Breast epithelium (tissue), 4 donors: ENCODE results near the gene PCP2. TPM values are rescaled to one million over a fixed set of nuclear protein-coding genes. Genes with fewer than 3 reads are reported as not detected.

Experiments used
- DNase-seq, 2 donors: peaks; one replicate each; pipeline ENCODE4 v3.0.0-alpha.2; 2019; ENCODE audit warnings: low spot score in 2 of 2
- H3K27ac ChIP-seq, 2 donors: fragments of 200-600 bp; sonication (generic) in 1 of 2; one replicate each; pipeline ENCODE4 v1.5.1; 2016 to 2019; ENCODE audit warnings: mild to moderate bottlenecking in 1 of 2
- H3K27me3 ChIP-seq, 2 donors: fragments of 200-600 bp; sonication (generic) in 1 of 2; one replicate each; pipeline versions ENCODE4 v1.5.1 to v1.6.0; 2017 to 2019; ENCODE audit warnings: control low read depth in 1 of 2, mild to moderate bottlenecking in 1 of 2
- H3K36me3 ChIP-seq: fragments of 200-600 bp; one replicate; pipeline ENCODE4 v1.5.1; 2019
- H3K4me1 ChIP-seq, 2 donors: fragments of 200-600 bp; sonication (generic); one replicate each; pipeline ENCODE4 v1.5.1; 2016 to 2019; ENCODE audit warnings: control low read depth in 1 of 2
- H3K4me3 ChIP-seq, 3 donors: fragments of 200-600 bp; sonication (generic); 1 replicate in 2 of 3; 2 replicates in 1 of 3; pipeline ENCODE4 v1.5.1; 2016 to 2019; ENCODE audit warnings: mild to moderate bottlenecking in 3 of 3, moderate library complexity in 2 of 3
- H3K9me3 ChIP-seq, 2 donors: fragments of 200-600 bp; sonication (generic) in 1 of 2; one replicate each; pipeline ENCODE4 v1.5.1; 2016 to 2019; ENCODE audit warnings: control low read depth in 1 of 2
- CTCF ChIP-seq, 3 donors: fragments of 450-650 bp; IDR thresholded peaks; one replicate each; pipeline ENCODE4 v1.5.1; 2016 to 2017; ENCODE audit warnings: antibody characterized with exemption in 3 of 3, mild to moderate bottlenecking in 3 of 3, moderate library complexity in 3 of 3
- POLR2A ChIP-seq: fragments of 450-650 bp; IDR thresholded peaks from one replicate; pipeline ENCODE4 v1.6.1; 2016; ENCODE audit warnings: antibody characterized with exemption, mild to moderate bottlenecking, moderate library complexity
- POLR2AphosphoS5 ChIP-seq, 3 donors: sonication (generic); formaldehyde crosslinking; IDR thresholded peaks; one replicate each; pipeline ENCODE4 v1.6.1; 2017; ENCODE audit warnings: antibody characterized with exemption in 3 of 3
- intact Hi-C: fragments of 100-400 bp; cut with DNase I; formaldehyde crosslinking; loops from one replicate; pipeline ENCODE4 v1.15.1; 2023; ENCODE audit warnings: low total_unique reads
- total RNA-seq, 3 donors: library from RNA; depleted of rRNA; stranded (reverse); fragments of >200 nt; gene quantifications; one replicate each; pipeline ENCODE4 v1.1.0, GENCODE V29; 2016

PCP2 gene
- total RNA-seq, 3 donors from 2014 or later: 4.9 to 6.7 TPM; not detected in 1

GRCh38 chr19:7674010-7675005 lies 40.8 kb upstream of the PCP2 start:
- H3K9me3 ChIP-seq: no peaks in the 10 kb centered on the region
- H3K4me3 ChIP-seq: no peak overlapping the region
- no peak overlapping the region for H3K27ac ChIP-seq
- intact Hi-C loops: loop anchor here (10.0 kb wide), 1 partner anchor 110 kb away; no protein-coding TSS in a partner anchor
- DNase-seq: no peak
- H3K4me1 ChIP-seq: no peaks in the 10 kb centered on the region
- peaks cover 0 to 58% of the 10 kb centered on the region in 2 donors for H3K27me3 ChIP-seq
- TF ChIP-seq POLR2A (no peak), CTCF (IDR thresholded peaks at IDR 0.05) (no peak), POLR2AphosphoS5 (IDR thresholded peaks at IDR 0.05) (no peak)
- no peaks in the 10 kb centered on the region for H3K36me3 ChIP-seq

- Histone ChIP-seq H3K27me3 (peaks cover 0 to 46% of the 10 kb centered on the region in 2 donors), H3K4me1 (no peaks in the 10 kb centered on the region), H3K9me3 (no peaks in the 10 kb centered on the region), H3K36me3 (no peaks in the 10 kb centered on the region), H3K27ac (no peak overlapping the region), H3K4me3 (no peak overlapping the region)
- TF ChIP-seq CTCF (IDR thresholded peaks at IDR 0.05) (no peak), POLR2A (no peak), POLR2AphosphoS5 (IDR thresholded peaks at IDR 0.05) (no peak)
- DNase-seq: no peak
- intact Hi-C loops: loop anchor here (10.0 kb wide), 1 partner anchor 108 kb away; no protein-coding TSS in a partner anchor
Observed at GRCh38 chr19:7672522-7672921, 39.0 kb upstream of the PCP2 start.

DNA sequence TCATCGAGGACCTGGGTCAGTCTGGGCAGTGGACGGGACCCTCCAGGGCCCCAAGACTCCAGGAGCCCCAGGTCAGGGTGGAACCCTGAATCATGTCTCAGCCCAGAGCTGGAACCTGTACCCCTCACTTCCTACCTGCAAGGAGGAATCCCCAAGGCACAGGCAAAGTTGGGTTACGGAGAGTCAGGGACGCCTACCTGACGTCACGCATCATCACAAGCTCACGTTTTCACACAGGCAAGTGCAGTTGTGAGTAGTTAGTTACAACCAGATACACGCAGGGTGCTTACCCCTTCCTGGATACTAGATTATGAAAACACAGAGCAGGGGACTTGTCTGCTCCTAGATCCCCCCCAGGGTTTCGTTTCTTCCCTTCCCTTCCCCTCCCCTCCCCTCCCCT lies 37.3 kb upstream of the PCP2 start:
- no peak overlapping the region for H3K27ac ChIP-seq
- no peaks in the 10 kb centered on the region for H3K36me3 ChIP-seq
- no peak overlapping the region for H3K4me3 ChIP-seq
- no peak for TF ChIP-seq POLR2AphosphoS5 (IDR thresholded peaks at IDR 0.05)
- TF ChIP-seq CTCF (IDR thresholded peaks at IDR 0.05): no peak
- TF ChIP-seq POLR2A: no peak
- H3K27me3 ChIP-seq: peaks cover 0 to 32% of the 10 kb centered on the region in 2 donors
- no peaks in the 10 kb centered on the region for H3K4me1 ChIP-seq
- DNase-seq: no peak
- no peaks in the 10 kb centered on the region for H3K9me3 ChIP-seq
- intact Hi-C loops: loop anchor here (10.0 kb wide), 1 partner anchor 106 kb away; no protein-coding TSS in a partner anchor

GRCh38 chr19:7670150-7670783 lies 36.7 kb upstream of the PCP2 start:
- no peaks in the 10 kb centered on the region for H3K9me3 ChIP-seq
- no peaks in the 10 kb centered on the region for H3K36me3 ChIP-seq
- peak overlapping the region in 2 of 3 donors; percentile 11 to 52 for H3K4me3 ChIP-seq
- peaks cover 0 to 32% of the 10 kb centered on the region in 2 donors for H3K27me3 ChIP-seq
- TF ChIP-seq POLR2A (no peak), CTCF (IDR thresholded peaks at IDR 0.05) (no peak), POLR2AphosphoS5 (IDR thresholded peaks at IDR 0.05) (no peak)
- intact Hi-C loops: loop anchor here (10.0 kb wide), 1 partner anchor 105 kb away; no protein-coding TSS in a partner anchor
- H3K27ac ChIP-seq: no peak overlapping the region
- DNase-seq: no peak
- H3K4me1 ChIP-seq: no peaks in the 10 kb centered on the region
